Omental fat pad (tissue), 4 donors: ENCODE measurements around the gene FRMD4A. TPM values are rescaled to one million over a fixed set of nuclear protein-coding genes. Genes with fewer than 3 reads are reported as not detected.
"Not testable (repeated sequence)": the region's sequence is repeated elsewhere in the genome, so short reads cannot be mapped to it uniquely, and the experiment has no call there.

ENCODE experiments used
- ATAC-seq: fragments of 150-250 bp; one replicate; pipeline ENCODE4 v1.9.1; 2016; ENCODE audit warnings: mild to moderate bottlenecking, moderate library complexity; ENCODE audit not compliant: low FRiP score
- DNase-seq: peaks from one replicate; pipeline ENCODE4 v3.0.0-alpha.2; 2019; ENCODE audit warnings: low spot score
- CTCF ChIP-seq, 3 donors: fragments of 450-650 bp; IDR thresholded peaks; one replicate each; pipeline ENCODE4 v1.5.1; 2016 to 2017; ENCODE audit warnings: antibody characterized with exemption in 3 of 3, mild to moderate bottlenecking in 3 of 3, moderate library complexity in 2 of 3
- total RNA-seq, 4 donors: library from RNA; depleted of rRNA; stranded (reverse); fragments of >200 nt; gene quantifications; one replicate each; pipeline ENCODE4 v1.1.0, GENCODE V29; 2016

The FRMD4A gene
- total RNA-seq, 4 donors from 2014 or later: 66.8 to 119 (median 81.6) TPM

GRCh38 chr10:14235566-14236195 is 95.0 kb downstream of the FRMD4A start:
- no peak for TF ChIP-seq CTCF (IDR thresholded peaks at IDR 0.05)
- ATAC-seq: no peak
- DNase-seq: no peak

GRCh38 chr10:14233566-14233965 is 97.2 kb downstream of the FRMD4A start:
- TF ChIP-seq CTCF (IDR thresholded peaks at IDR 0.05): no peak
- ATAC-seq (no peak), DNase-seq (no peak)

- DNase-seq, ATAC-seq: not testable (repeated sequence)
Measured at GRCh38 chr10:14228798-14229197, 101.9 kb downstream of the FRMD4A start.

- no peak for DNase-seq
- ATAC-seq: no peak
- no peak for TF ChIP-seq CTCF (IDR thresholded peaks at IDR 0.05)
Measured at GRCh38 chr10:14225379-14225778, 105.3 kb downstream of the FRMD4A start.

GRCh38 chr10:14220026-14220425 is 110.7 kb downstream of the FRMD4A start:
- DNase-seq (no peak), ATAC-seq (no peak)
- TF ChIP-seq CTCF (IDR thresholded peaks at IDR 0.05): no peak

- TF ChIP-seq CTCF (IDR thresholded peaks at IDR 0.05): no peak
- no peak for ATAC-seq
- no peak for DNase-seq
Measured at GRCh38 chr10:14219411-14219810, 111.3 kb downstream of the FRMD4A start.

- ATAC-seq: no peak
- DNase-seq: no peak
- no peak for TF ChIP-seq CTCF (IDR thresholded peaks at IDR 0.05)
Measured at GRCh38 chr10:14215641-14216040, 115.1 kb downstream of the FRMD4A start.

- not testable (repeated sequence) for ATAC-seq
Measured at GRCh38 chr10:14213703-14214102, 117.0 kb downstream of the FRMD4A start.

More at GRCh38 chr10:14213703-14214102, 117.0 kb downstream of the FRMD4A start:
- DNase-seq: not testable (repeated sequence)
